ENCODE measurements around the gene GOLGA1.

DNA sequence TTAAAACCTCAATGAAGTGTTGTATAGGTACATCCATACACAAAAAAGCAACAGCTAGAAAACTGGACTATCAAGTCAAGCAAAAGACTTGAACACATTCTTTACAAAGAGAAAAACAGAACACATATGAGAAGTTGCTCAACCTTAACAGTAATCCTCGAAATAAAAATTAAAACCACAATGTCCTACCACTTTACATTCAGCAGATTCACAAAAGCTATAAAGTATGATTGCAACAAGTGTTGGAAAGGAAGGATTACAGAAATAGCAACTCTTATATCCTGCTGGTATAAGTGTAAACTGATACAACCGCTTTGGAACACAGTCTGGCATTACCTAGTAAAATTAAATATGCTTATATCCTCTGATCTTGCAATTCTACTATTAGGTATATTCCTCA, 28.5 kb upstream of the GOLGA1 start:
- TF ChIP-seq POLR2AphosphoS5 (IDR thresholded peaks at IDR 0.05; ENCODE audit: low read depth, low read length) (no peak), POLR2A (IDR thresholded peaks at IDR 0.05; ENCODE audit: low read depth, low read length) (no peak), TAF1 (IDR thresholded peaks at IDR 0.05; ENCODE audit: borderline replicate concordance, low read depth, low read length) (no peak)

All from GM12892 (cell line).